SK-N-SH (cell line): ENCODE measurements around the gene DYNLT2B. TPM values are rescaled to one million over a fixed set of nuclear protein-coding genes. Genes with fewer than 3 reads are reported as not detected.

Experiments
- CTCF ChIA-PET: fragments of 300-600, 350-600 bp; formaldehyde crosslinking; extraction: SDS; loops from one replicate; lab custom pipeline; 2021; lab: Yijun Ruan, JAX
- POLR2A ChIA-PET: fragments of 350-600 bp; sonication (Branson Sonifier 250); formaldehyde crosslinking; extraction: SDS; loops from one replicate; lab custom pipeline; 2020; ENCODE audit warnings: antibody characterized with exemption, inconsistent platforms; lab: Yijun Ruan, JAX
- DNase-seq: peaks from one replicate; pipeline ENCODE4 v3.0.0; 2012
- H2AFZ ChIP-seq: fragments of 200-600 bp; sonication (generic); 2 replicates; pipeline ENCODE4 v1.8.1; 2016; ENCODE audit warnings: antibody characterized with exemption, mild to moderate bottlenecking, low read depth
- H3F3A ChIP-seq: fragments of 200-600 bp; sonication (generic); replicated peaks from 2 replicates; pipeline ENCODE3; 2016; ENCODE audit warnings: antibody characterized with exemption, mild to moderate bottlenecking; ENCODE audit not compliant: insufficient read depth
- H3K27ac ChIP-seq, 2 experiments: fragments of 200-500 bp in 1 of 2; fragments of 200-600 bp in 1 of 2; sonication (Bioruptor generic) in 1 of 2; sonication (generic), shearing (Covaris generic) in 1 of 2; 2 replicates each; pipeline versions ENCODE4 v1.5.1 to v1.6.1; 2014 to 2016; ENCODE audit warnings: low read depth in 2 of 2, inconsistent platforms in 1 of 2, low read length in 1 of 2, mild to moderate bottlenecking in 1 of 2, mixed read lengths in 1 of 2
- H3K27me3 ChIP-seq: fragments of 200-600 bp; sonication (generic), shearing (Covaris generic); 2 replicates; pipeline ENCODE4 v1.6.1; 2016; ENCODE audit warnings: mixed run types; ENCODE audit not compliant: insufficient read depth
- H3K36me3 ChIP-seq, 2 experiments: fragments of 200-500 bp in 1 of 2; fragments of 200-600 bp in 1 of 2; sonication (Bioruptor generic) in 1 of 2; sonication (generic) in 1 of 2; replicated peaks in 1 of 2; 2 replicates each; pipeline versions ENCODE3 to v1.5.1; 2014 to 2016; ENCODE audit warnings: low read length in 1 of 2, mild to moderate bottlenecking in 1 of 2; ENCODE audit not compliant: insufficient read depth in 2 of 2, control insufficient read depth in 1 of 2
- H3K4me1 ChIP-seq, 2 experiments: fragments of 200-500 bp in 1 of 2; fragments of 200-600 bp in 1 of 2; sonication (Bioruptor generic) in 1 of 2; sonication (generic), shearing (Covaris generic) in 1 of 2; 2 replicates each; pipeline versions ENCODE4 v1.5.1 to v1.6.1; 2014 to 2016; ENCODE audit warnings: low read depth in 1 of 2, low read length in 1 of 2, mixed run types in 1 of 2; ENCODE audit not compliant: insufficient read depth in 2 of 2, control insufficient read depth in 1 of 2
- H3K4me2 ChIP-seq: fragments of 200-600 bp; sonication (generic), shearing (Covaris generic); 2 replicates; pipeline ENCODE4 v1.6.1; 2017; ENCODE audit warnings: mixed run types
- H3K4me3 ChIP-seq, 2 experiments: fragments of 200-500 bp in 1 of 2; fragments of 200-600 bp in 1 of 2; sonication (Bioruptor generic) in 1 of 2; sonication (generic), shearing (Covaris generic) in 1 of 2; 2 replicates each; pipeline versions ENCODE4 v1.5.1 to v1.8.1; 2014 to 2016; ENCODE audit warnings: low read depth in 2 of 2, inconsistent platforms in 1 of 2, low read length in 1 of 2, mild to moderate bottlenecking in 1 of 2, mixed read lengths in 1 of 2, moderate library complexity in 1 of 2
- H3K79me2 ChIP-seq: fragments of 200-600 bp; sonication (generic); 2 replicates; pipeline ENCODE4 v1.8.1; 2017; ENCODE audit warnings: mild to moderate bottlenecking; ENCODE audit not compliant: insufficient read depth
- H3K9ac ChIP-seq: fragments of 200-600 bp; sonication (generic); 2 replicates; pipeline ENCODE4 v1.6.1; 2017; ENCODE audit warnings: mixed run types
- H3K9me2 ChIP-seq: fragments of 200-600 bp; sonication (generic); 2 replicates; pipeline ENCODE4 v1.6.1; 2017; ENCODE audit warnings: mixed run types
- H3K9me3 ChIP-seq: fragments of 200-600 bp; sonication (generic); 2 replicates; pipeline ENCODE4 v1.6.1; 2017; ENCODE audit warnings: mixed run types, mild to moderate bottlenecking, moderate library complexity
- H4K20me1 ChIP-seq: fragments of 200-600 bp; sonication (generic); 2 replicates; pipeline ENCODE4 v1.6.1; 2017; ENCODE audit warnings: mild to moderate bottlenecking, mixed run types; ENCODE audit not compliant: insufficient read depth
- CHD2 ChIP-seq: fragments of 150-350 bp; IDR thresholded peaks from 2 replicates; pipeline ENCODE4 v1.6.1; 2018; ENCODE audit warnings: low read length; ENCODE audit not compliant: partially characterized antibody
- EP300 ChIP-seq, 2 experiments: IDR thresholded peaks; 2 replicates each; pipeline versions ENCODE4 v1.4.0 to v1.6.1; 2012; ENCODE audit warnings: borderline replicate concordance in 1 of 2, low read depth in 1 of 2, low read length in 1 of 2
- EZH2phosphoT487 ChIP-seq: fragments of 200-600 bp; sonication (generic); IDR thresholded peaks from 2 replicates; pipeline ENCODE4 v1.6.1; 2017; ENCODE audit warnings: low read depth, mixed run types, mild to moderate bottlenecking, antibody characterized with exemption, moderate library complexity, borderline replicate concordance
- FOSL2 ChIP-seq: IDR thresholded peaks from 2 replicates; pipeline ENCODE4 v1.4.0; 2012; ENCODE audit warnings: low read depth, mild to moderate bottlenecking, moderate library complexity, borderline replicate concordance
- FOXJ3 ChIP-seq: sonication (generic); formaldehyde crosslinking; IDR thresholded peaks from 2 replicates; pipeline ENCODE4 v1.5.1; 2020; ENCODE audit warnings: mild to moderate bottlenecking, missing genetic modification reagents
- GABPA ChIP-seq: IDR thresholded peaks from 2 replicates; pipeline ENCODE4 v1.4.0; 2012; ENCODE audit warnings: low read depth, mild to moderate bottlenecking
- GATA2 ChIP-seq: sonication (generic); formaldehyde crosslinking; IDR thresholded peaks from 2 replicates; pipeline ENCODE4 v1.5.0; 2020; ENCODE audit warnings: mild to moderate bottlenecking, missing genetic modification reagents
- IRF3 ChIP-seq: fragments of 150-350 bp; IDR thresholded peaks from 2 replicates; pipeline ENCODE4 v1.6.1; 2016; ENCODE audit warnings: mild to moderate bottlenecking, low read depth, low read length
- JUND ChIP-seq: IDR thresholded peaks from 2 replicates; pipeline ENCODE4 v1.4.0; 2012
- MAX ChIP-seq: IDR thresholded peaks from 2 replicates; pipeline ENCODE4 v1.4.0; 2012; ENCODE audit warnings: low read depth
- MXI1 ChIP-seq: IDR thresholded peaks from 2 replicates; pipeline ENCODE4 v1.6.1; 2012; ENCODE audit warnings: mild to moderate bottlenecking, low read depth, low read length, improper control_type of control experiment
- POLR2AphosphoS5 ChIP-seq: IDR thresholded peaks from 2 replicates; pipeline ENCODE4 v1.6.1; 2012; ENCODE audit warnings: low read depth, low read length
- RXRA ChIP-seq: IDR thresholded peaks from 2 replicates; pipeline ENCODE4 v1.4.0; 2012; ENCODE audit warnings: low read depth, mild to moderate bottlenecking, borderline replicate concordance
- TCF12 ChIP-seq: IDR thresholded peaks from 2 replicates; pipeline ENCODE4 v1.4.0; 2012
- TEAD4 ChIP-seq: IDR thresholded peaks from 2 replicates; pipeline ENCODE4 v1.4.0; 2012; ENCODE audit warnings: mild to moderate bottlenecking, borderline replicate concordance; ENCODE audit not compliant: insufficient read depth
- USF2 ChIP-seq: fragments of 150-350 bp; IDR thresholded peaks from 2 replicates; pipeline ENCODE4 v1.6.1; 2017; ENCODE audit warnings: antibody characterized with exemption, low read length, low read depth, borderline replicate concordance
- WGBS: methylation state at CpG from one replicate; pipeline ENCODE4 v1.1.6; 2017; ENCODE audit warnings: low lambda C conversion rate; 5-methylcytosine and 5-hydroxymethylcytosine counted together
- polyA plus RNA-seq, 3 experiments: library from polyadenylated mRNA; depleted of rRNA; stranded (reverse); fragments of >200 nt; gene quantifications; 2 replicates each; pipeline ENCODE4 v1.2.3, GENCODE V29; 2012

Gene DYNLT2B
- polyA plus RNA-seq, 1 of the 3 experiments (the other 2 are of a cell fraction): 31.7 TPM

- peaks cover 14% of the 10 kb centered on the region for H3F3A ChIP-seq
- peaks cover 15 to 32% of the 10 kb centered on the region in 2 experiments for H3K36me3 ChIP-seq
- DNase-seq: no peak
- TF ChIP-seq JUND (no peak), CHD2 (no peak), TCF12 (no peak), FOXJ3 (no peak), EZH2phosphoT487 (no peak)
- no peak overlapping the region for H3K9ac ChIP-seq
- CTCF ChIA-PET: interaction anchor here (0.9 to 1.5 kb wide), 6 partner anchors 15 to 430 kb away, joined by 3 to 6 read pairs (median 4); no protein-coding TSS in a partner anchor
- H3K9me2 ChIP-seq: no peaks in the 10 kb centered on the region
- POLR2A ChIA-PET: no interaction called here
- H3K79me2 ChIP-seq: peaks cover 33% of the 10 kb centered on the region
- 68% methylated on average over 1 of the region's 1 CpG for WGBS
- no peaks in the 10 kb centered on the region for H3K9me3 ChIP-seq
- no peaks in the 10 kb centered on the region for H3K4me1 ChIP-seq
- H3K27me3 ChIP-seq: no peaks in the 10 kb centered on the region
- no peaks in the 10 kb centered on the region for H4K20me1 ChIP-seq
- no peak overlapping the region for H3K4me2 ChIP-seq
- H3K4me3 ChIP-seq: no peak overlapping the region
- no peak overlapping the region for H2AFZ ChIP-seq
- H3K27ac ChIP-seq: no peak overlapping the region
Observed at GRCh38 chr3:196255776-196256175, 62.3 kb downstream of the DYNLT2B start.

GRCh38 chr3:196254376-196255283, 63.4 kb downstream of the DYNLT2B start:
- WGBS: 91% methylated on average over 5 of the region's 5 CpGs
- no peaks in the 10 kb centered on the region for H4K20me1 ChIP-seq
- H3K4me1 ChIP-seq: no peaks in the 10 kb centered on the region
- no peak for DNase-seq
- H3K27ac ChIP-seq: no peak overlapping the region
- H3K9me3 ChIP-seq: no peaks in the 10 kb centered on the region
- no peaks in the 10 kb centered on the region for H3K27me3 ChIP-seq
- POLR2A ChIA-PET: no interaction called here
- H3K9ac ChIP-seq: no peak overlapping the region
- no peak for TF ChIP-seq TEAD4
- no peak for TF ChIP-seq POLR2AphosphoS5
- no peak for TF ChIP-seq GABPA
- TF ChIP-seq FOXJ3: no peak
- no peak for TF ChIP-seq RXRA
- no peak for TF ChIP-seq IRF3
- no peak for TF ChIP-seq GATA2 (CRISPR knock-in tag)
- TF ChIP-seq EP300 (IDR thresholded peaks at IDR 0.05; ENCODE audit: borderline replicate concordance in 1 of 2, low read depth in 1 of 2, low read length in 1 of 2): no peak
- no peak for TF ChIP-seq MXI1
- no peak for TF ChIP-seq FOSL2
- no peak for TF ChIP-seq USF2
- TF ChIP-seq MAX: no peak
- TF ChIP-seq, all 33 proteins: peak for 0
- Histone ChIP-seq H3K4me3 (no peak overlapping the region), H3K36me3 (peaks cover 15 to 26% of the 10 kb centered on the region in 2 experiments), H3K4me2 (no peak overlapping the region), H3K9me2 (no peaks in the 10 kb centered on the region), H2AFZ (no peak overlapping the region), H3F3A (peaks cover 14% of the 10 kb centered on the region), H3K79me2 (peaks cover 24% of the 10 kb centered on the region)
- CTCF ChIA-PET: interaction anchor here (0.9 to 2.2 kb wide), 12 partner anchors 13 to 431 kb away, joined by 3 to 10 read pairs (median 5); no protein-coding TSS in a partner anchor
